Calu3 (cell line): ENCODE data around the gene MYO18B. TPM values are rescaled to one million over a fixed set of nuclear protein-coding genes. Genes with fewer than 3 reads are reported as not detected.

ENCODE experiments used
- BruUV-seq: library from RNA; stranded (reverse); fragments of 400-500 nt; replicated peaks from 2 replicates; lab custom pipeline; 2021; lab: Mats Ljungman, UMichigan
- CTCF ChIA-PET: fragments of 300-600 bp; sonication (Branson Sonifier 250); formaldehyde crosslinking; loops from one replicate; lab custom pipeline; 2022; ENCODE audit warnings: antibody characterized with exemption; lab: Charles Lee
- DNase-seq: peaks from one replicate; pipeline ENCODE4 v3.0.0; 2022
- H3K27ac Mint-ChIP-seq: one replicate; pipeline ENCODE4 v1.8.0; 2022; ENCODE audit warnings: mixed read lengths; ENCODE audit not compliant: unreplicated experiment
- H3K27me3 Mint-ChIP-seq: one replicate; pipeline ENCODE4 v1.8.0; 2022; ENCODE audit warnings: mixed read lengths; ENCODE audit not compliant: unreplicated experiment
- H3K36me3 Mint-ChIP-seq: one replicate; pipeline ENCODE4 v1.8.0; 2022; ENCODE audit warnings: mild to moderate bottlenecking, moderate library complexity, mixed read lengths; ENCODE audit not compliant: insufficient read depth, unreplicated experiment
- H3K4me1 Mint-ChIP-seq: one replicate; pipeline ENCODE4 v1.8.0; 2022; ENCODE audit warnings: mild to moderate bottlenecking, low read depth, mixed read lengths; ENCODE audit not compliant: unreplicated experiment
- H3K4me3 Mint-ChIP-seq: one replicate; pipeline ENCODE4 v1.8.0; 2022; ENCODE audit warnings: mild to moderate bottlenecking, low read depth, moderate library complexity, mixed read lengths; ENCODE audit not compliant: unreplicated experiment
- H3K9me3 Mint-ChIP-seq: one replicate; pipeline ENCODE4 v1.8.0; 2022; ENCODE audit warnings: low read depth, mixed read lengths; ENCODE audit not compliant: unreplicated experiment
- intact Hi-C: fragments of 100-400 bp; cut with micrococcal nuclease; formaldehyde crosslinking; loops from one replicate; pipeline ENCODE4 v1.10.0; 2022; ENCODE audit not compliant: unreplicated experiment
- total RNA-seq: library from RNA; stranded (reverse); gene quantifications from 2 replicates; pipeline ENCODE4 v1.2.3, GENCODE V29; 2022
- TF ChIP-seq, protein P1 (sequence below): fragments of 200-600 bp; IDR thresholded peaks from one replicate; pipeline ENCODE4 v1.8.0; 2022; ENCODE audit warnings: antibody characterized with exemption; ENCODE audit not compliant: unreplicated experiment

Gene MYO18B
- total RNA-seq, 1 experiment from 2014 or later: 0.59 TPM

DNA sequence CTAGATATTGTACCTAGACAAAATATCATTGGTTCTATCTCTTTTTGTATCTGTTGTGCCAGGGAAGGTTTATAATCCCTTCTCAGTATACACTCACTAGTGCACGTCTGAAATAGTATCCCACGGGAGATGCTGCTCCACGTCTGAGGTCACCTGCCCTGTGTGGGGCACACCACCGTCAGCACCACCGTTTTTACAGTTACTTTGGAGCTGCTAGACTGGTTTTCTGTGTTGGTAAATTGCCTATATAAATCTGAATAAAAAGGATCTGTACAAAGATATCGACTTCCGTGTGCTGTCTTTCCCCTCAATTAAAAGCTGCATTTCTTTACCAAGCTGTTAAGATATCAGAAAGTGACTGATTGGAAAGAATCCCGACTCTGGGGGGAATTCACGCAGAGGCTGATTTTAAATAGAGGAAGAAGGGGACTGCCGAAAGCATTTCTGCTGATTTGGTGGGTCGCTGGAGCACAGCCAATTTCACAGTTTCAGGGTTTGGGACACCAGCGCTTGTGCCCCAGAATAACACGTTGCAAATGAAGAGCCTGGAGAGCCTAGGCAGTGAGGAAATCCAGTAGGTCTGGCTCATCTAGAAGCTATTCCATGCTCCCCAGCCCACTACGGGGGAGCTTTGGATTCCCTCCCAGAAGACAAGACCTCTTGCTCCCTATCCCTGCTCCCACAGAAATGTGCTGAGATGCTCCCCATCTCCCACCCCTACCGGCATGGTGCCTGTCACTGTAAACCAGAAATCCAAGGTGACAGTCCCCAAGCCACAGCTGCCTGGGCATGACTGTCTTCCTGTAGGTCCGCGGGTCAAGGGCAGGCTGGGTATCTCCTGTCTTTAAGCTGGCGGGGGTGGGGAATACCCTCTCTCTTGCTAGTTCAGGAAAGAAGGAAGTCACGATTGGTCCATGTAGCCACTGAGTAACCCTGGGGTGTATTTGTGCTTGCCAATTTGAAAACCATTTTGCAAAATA, 12.7 kb upstream of the MYO18B start:
- CTCF ChIA-PET: no interaction called here
- no peak for DNase-seq
- Mint-ChIP-seq H3K36me3 (no peaks in the 10 kb centered on the region), H3K9me3 (no peaks in the 10 kb centered on the region), H3K4me3 (no peak overlapping the region), H3K27me3 (no peaks in the 10 kb centered on the region), H3K4me1 (peaks cover 8% of the 10 kb centered on the region), H3K27ac (no peak overlapping the region)
- TF ChIP-seq, protein P1, sequence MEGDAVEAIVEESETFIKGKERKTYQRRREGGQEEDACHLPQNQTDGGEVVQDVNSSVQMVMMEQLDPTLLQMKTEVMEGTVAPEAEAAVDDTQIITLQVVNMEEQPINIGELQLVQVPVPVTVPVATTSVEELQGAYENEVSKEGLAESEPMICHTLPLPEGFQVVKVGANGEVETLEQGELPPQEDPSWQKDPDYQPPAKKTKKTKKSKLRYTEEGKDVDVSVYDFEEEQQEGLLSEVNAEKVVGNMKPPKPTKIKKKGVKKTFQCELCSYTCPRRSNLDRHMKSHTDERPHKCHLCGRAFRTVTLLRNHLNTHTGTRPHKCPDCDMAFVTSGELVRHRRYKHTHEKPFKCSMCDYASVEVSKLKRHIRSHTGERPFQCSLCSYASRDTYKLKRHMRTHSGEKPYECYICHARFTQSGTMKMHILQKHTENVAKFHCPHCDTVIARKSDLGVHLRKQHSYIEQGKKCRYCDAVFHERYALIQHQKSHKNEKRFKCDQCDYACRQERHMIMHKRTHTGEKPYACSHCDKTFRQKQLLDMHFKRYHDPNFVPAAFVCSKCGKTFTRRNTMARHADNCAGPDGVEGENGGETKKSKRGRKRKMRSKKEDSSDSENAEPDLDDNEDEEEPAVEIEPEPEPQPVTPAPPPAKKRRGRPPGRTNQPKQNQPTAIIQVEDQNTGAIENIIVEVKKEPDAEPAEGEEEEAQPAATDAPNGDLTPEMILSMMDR: no peak
- no TSS peak for BruUV-seq
- intact Hi-C loops: no loop called here

DNA sequence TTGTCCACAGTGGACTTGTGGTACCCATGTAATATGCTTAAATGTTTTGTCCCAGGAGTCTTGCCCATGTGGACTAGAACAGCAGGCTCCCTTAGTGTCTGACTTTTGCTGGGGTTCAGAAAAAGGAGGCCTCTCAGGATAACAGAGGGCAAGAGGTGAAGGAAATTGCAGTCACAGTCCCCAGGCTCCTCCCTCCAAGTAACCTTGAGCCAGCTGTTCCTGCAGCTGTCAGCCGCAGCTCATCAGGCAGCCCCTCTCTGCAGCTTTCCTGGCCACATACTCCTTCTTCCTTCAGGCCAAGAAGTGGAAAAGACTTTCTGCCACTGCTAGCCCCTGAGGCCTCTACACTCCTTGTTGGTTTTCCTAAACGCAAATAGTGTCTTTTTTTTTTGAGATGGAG, 6.3 kb upstream of the MYO18B start:
- Mint-ChIP-seq H3K27me3 (no peaks in the 10 kb centered on the region), H3K4me1 (no peaks in the 10 kb centered on the region), H3K27ac (no peak overlapping the region), H3K36me3 (no peaks in the 10 kb centered on the region), H3K9me3 (no peaks in the 10 kb centered on the region), H3K4me3 (no peak overlapping the region)
- no peak for DNase-seq
- BruUV-seq: no TSS peak
- intact Hi-C loops: no loop called here
- TF ChIP-seq, protein P1: no peak
- CTCF ChIA-PET: no interaction called here

DNA sequence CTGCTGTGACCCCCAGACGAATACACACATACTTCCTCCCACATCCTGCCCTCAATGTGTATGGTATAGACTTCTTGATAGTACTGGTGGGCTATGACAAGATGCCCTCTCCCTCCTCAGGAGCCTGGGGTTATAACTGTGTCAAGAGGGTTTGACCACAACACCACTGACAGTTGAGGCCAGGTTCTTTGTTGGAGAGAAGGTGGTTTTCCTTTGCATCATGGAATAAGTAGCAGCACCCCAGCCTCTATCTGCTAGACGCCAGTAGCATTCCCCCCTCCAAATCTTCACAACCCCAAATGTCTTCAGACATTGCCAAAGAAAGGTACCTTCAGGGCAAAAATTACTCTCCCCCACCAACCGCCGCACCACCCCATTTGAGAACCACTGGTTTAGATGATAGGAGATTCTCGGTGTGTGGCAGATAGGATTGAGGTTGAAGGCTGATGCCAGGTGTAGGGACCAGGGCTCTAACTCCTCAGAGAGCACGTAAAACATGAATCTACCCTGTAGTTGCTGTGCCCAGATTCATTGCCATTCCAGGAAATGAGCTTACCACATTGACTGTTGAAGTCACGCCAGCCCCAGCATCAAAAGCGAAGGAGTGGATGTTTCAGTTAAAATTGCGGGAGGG, 5.5 kb upstream of the MYO18B start:
- Mint-ChIP-seq H3K9me3 (no peaks in the 10 kb centered on the region), H3K36me3 (no peaks in the 10 kb centered on the region), H3K27ac (no peak overlapping the region), H3K27me3 (no peaks in the 10 kb centered on the region), H3K4me3 (no peak overlapping the region), H3K4me1 (no peaks in the 10 kb centered on the region)
- CTCF ChIA-PET: no interaction called here
- intact Hi-C loops: no loop called here
- TF ChIP-seq, protein P1: no peak
- no peak for DNase-seq
- BruUV-seq: no TSS peak

DNA sequence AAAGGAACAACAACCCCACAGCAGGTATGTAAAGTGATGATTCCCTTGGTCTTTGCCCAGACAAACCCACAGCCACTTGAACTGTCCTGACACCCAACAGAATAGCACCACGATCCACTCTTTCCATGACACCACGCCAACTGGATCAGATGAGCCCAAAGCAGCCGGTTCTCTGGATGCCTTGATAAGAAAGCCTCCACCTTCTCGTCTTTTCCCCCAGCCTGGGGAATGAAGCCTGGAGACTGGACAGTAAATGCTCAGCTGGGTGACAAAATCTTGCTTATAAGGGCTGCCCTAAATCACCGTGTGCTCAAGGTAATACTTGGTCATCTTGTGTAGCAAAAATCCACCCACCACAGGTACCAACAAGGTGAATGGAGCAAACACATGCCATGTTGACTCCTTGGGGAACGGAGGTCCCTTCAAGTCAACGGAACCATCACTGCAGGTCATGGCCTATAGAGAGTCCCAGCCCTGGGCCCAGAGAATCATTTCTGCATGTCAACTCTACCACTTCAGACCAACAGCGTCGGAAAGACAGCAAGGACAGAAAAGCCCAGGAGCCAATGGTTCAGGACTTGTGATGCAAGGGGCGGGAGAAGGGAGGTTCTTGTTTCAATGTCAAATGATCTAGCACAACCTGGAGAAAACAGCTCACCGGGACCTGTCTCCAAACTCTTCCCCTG, 2.2 kb upstream of the MYO18B start:
- DNase-seq: no peak
- CTCF ChIA-PET: no interaction called here
- Mint-ChIP-seq H3K9me3 (no peaks in the 10 kb centered on the region), H3K27ac (no peak overlapping the region), H3K4me1 (no peaks in the 10 kb centered on the region), H3K27me3 (no peaks in the 10 kb centered on the region), H3K36me3 (no peaks in the 10 kb centered on the region), H3K4me3 (no peak overlapping the region)
- TF ChIP-seq, protein P1: no peak
- intact Hi-C loops: no loop called here
- BruUV-seq: no TSS peak
